NB4 (cell line): Measurements from ENCODE around the gene SNAP29.

Source experiments
- MAX ChIP-seq: IDR thresholded peaks from 2 replicates; pipeline ENCODE4 v1.6.1; 2011; ENCODE audit warnings: low read depth, low read length
- MYC ChIP-seq: IDR thresholded peaks from 2 replicates; pipeline ENCODE4 v1.6.1; 2011; ENCODE audit warnings: low read depth, low read length
- POLR2A ChIP-seq: IDR thresholded peaks from 2 replicates; pipeline ENCODE4 v1.6.1; 2011; ENCODE audit warnings: mild to moderate bottlenecking; ENCODE audit not compliant: insufficient read length; ENCODE audit errors: extremely low read depth
- TF ChIP-seq, protein P1 (sequence below): IDR thresholded peaks from one replicate; pipeline ENCODE4 v1.5.1; 2012; ENCODE audit warnings: low read depth, low read length

DNA sequence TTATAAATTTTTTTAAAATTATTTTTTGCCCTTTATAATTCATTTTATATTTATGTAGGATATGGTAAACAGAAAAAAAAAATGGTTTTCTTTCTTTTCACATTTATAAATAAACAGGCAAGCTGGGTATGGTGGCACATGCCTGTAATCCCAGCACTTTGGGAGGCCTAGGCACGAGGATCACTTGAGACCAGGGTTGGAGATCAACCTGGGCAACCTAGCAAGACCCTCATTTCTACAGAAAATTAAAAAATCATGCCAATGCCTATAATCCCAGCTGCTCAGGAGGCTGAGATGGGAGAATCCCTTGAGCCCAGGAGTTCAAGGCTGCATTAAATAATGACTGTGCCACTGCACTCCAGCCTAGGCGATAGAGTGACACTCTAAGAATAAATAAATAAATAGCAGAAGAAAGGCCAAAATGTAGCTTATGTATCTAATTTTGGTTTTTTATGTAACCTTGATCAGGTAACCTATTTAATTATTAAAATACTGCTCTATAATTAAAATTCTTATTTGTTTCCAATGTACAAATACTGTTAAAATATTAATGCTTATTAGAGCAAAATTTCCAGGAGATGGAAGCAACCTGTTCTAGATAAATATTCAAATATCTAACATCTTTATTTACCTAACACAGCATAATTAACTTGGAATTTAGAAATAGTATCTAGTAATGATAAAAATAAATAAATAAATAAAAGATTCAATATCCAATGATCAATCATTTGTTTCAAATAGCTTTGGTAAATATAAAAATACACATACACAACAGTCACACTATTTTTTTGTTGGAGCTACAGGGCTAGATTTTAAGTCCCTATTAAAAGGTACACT is 21.6 kb upstream of the SNAP29 start:
- TF ChIP-seq POLR2A (no peak), MYC (no peak), MAX (no peak)
- TF ChIP-seq, protein P1, sequence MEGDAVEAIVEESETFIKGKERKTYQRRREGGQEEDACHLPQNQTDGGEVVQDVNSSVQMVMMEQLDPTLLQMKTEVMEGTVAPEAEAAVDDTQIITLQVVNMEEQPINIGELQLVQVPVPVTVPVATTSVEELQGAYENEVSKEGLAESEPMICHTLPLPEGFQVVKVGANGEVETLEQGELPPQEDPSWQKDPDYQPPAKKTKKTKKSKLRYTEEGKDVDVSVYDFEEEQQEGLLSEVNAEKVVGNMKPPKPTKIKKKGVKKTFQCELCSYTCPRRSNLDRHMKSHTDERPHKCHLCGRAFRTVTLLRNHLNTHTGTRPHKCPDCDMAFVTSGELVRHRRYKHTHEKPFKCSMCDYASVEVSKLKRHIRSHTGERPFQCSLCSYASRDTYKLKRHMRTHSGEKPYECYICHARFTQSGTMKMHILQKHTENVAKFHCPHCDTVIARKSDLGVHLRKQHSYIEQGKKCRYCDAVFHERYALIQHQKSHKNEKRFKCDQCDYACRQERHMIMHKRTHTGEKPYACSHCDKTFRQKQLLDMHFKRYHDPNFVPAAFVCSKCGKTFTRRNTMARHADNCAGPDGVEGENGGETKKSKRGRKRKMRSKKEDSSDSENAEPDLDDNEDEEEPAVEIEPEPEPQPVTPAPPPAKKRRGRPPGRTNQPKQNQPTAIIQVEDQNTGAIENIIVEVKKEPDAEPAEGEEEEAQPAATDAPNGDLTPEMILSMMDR = no peak
